WTC11 (cell line): ENCODE data around the gene SERTAD2. TPM values are rescaled to one million over a fixed set of nuclear protein-coding genes. Genes with fewer than 3 reads are reported as not detected.

Experiments
- ATAC-seq: fragments of 200-7000 bp; cut with Tn5 transposase; 2 replicates; pipeline ENCODE4 v1.10.0; 2021; ENCODE audit warnings: mild to moderate bottlenecking, moderate library complexity
- CTCF ChIA-PET: fragments of 300-600 bp; sonication (Branson Sonifier 250); formaldehyde crosslinking; loops from one replicate; lab custom pipeline; 2021; ENCODE audit warnings: antibody characterized with exemption; lab: Charles Lee
- POLR2A ChIA-PET: fragments of 350-600 bp; sonication (Branson Sonifier 250); formaldehyde crosslinking; loops from one replicate; lab custom pipeline; 2021; ENCODE audit warnings: antibody characterized with exemption; lab: Charles Lee
- DNase-seq: peaks from one replicate; pipeline ENCODE4 v3.0.0; 2021; ENCODE audit warnings: low spot score
- H3K27ac Mint-ChIP-seq: 2 replicates; pipeline ENCODE4 v1.8.0; 2021; ENCODE audit warnings: mixed read lengths
- H3K27me3 Mint-ChIP-seq: 2 replicates; pipeline ENCODE4 v1.8.0; 2021; ENCODE audit warnings: low read depth, mild to moderate bottlenecking, moderate library complexity, mixed read lengths
- H3K36me3 Mint-ChIP-seq: 2 replicates; pipeline ENCODE4 v1.8.0; 2021; ENCODE audit warnings: mixed read lengths
- H3K4me1 Mint-ChIP-seq: 2 replicates; pipeline ENCODE4 v1.8.0; 2022; ENCODE audit warnings: mixed read lengths
- H3K4me3 Mint-ChIP-seq: 2 replicates; pipeline ENCODE4 v1.8.0; 2021; ENCODE audit warnings: mild to moderate bottlenecking, moderate library complexity, mixed read lengths
- H3K9me3 Mint-ChIP-seq: 2 replicates; pipeline ENCODE4 v1.8.0; 2021; ENCODE audit warnings: mixed read lengths
- ARID4B ChIP-seq: sonication (generic); formaldehyde crosslinking; IDR thresholded peaks from 2 replicates; pipeline ENCODE4 v1.8.0; 2023; ENCODE audit warnings: missing genetic modification reagents, mild to moderate bottlenecking, borderline replicate concordance
- ATF6 ChIP-seq: sonication (generic); formaldehyde crosslinking; IDR thresholded peaks from 2 replicates; pipeline ENCODE4 v1.8.1; 2023; ENCODE audit warnings: mild to moderate bottlenecking, missing genetic modification reagents
- IRF1 ChIP-seq: sonication (generic); formaldehyde crosslinking; IDR thresholded peaks from 2 replicates; pipeline ENCODE4 v1.8.0; 2023; ENCODE audit warnings: missing genetic modification reagents
- JAZF1 ChIP-seq: fragments of 250-450 bp; sonication (Bioruptor Pico); IDR thresholded peaks from 2 replicates; pipeline ENCODE4 v1.9.0; 2021; ENCODE audit warnings: moderate library complexity, mild to moderate bottlenecking, inconsistent platforms
- STAT6 ChIP-seq: sonication (generic); formaldehyde crosslinking; conservative IDR thresholded peaks from 2 replicates; pipeline ENCODE4 v1.8.1; 2023; ENCODE audit warnings: mild to moderate bottlenecking, low read depth, missing genetic modification reagents, moderate library complexity
- ZBTB21 ChIP-seq: sonication (generic); formaldehyde crosslinking; IDR thresholded peaks from 2 replicates; pipeline ENCODE4 v1.8.1; 2023; ENCODE audit warnings: mild to moderate bottlenecking, missing genetic modification reagents, borderline replicate concordance
- ZNF317 ChIP-seq: sonication (generic); formaldehyde crosslinking; IDR thresholded peaks from 2 replicates; pipeline ENCODE4 v1.8.1; 2023; ENCODE audit warnings: low read depth, mild to moderate bottlenecking, moderate library complexity, missing genetic modification reagents, borderline replicate concordance
- ZNF396 ChIP-seq: fragments of 250-450 bp; sonication (Bioruptor Pico); IDR thresholded peaks from 2 replicates; pipeline ENCODE4 v1.8.0; 2021; ENCODE audit warnings: mild to moderate bottlenecking, moderate library complexity, borderline replicate concordance
- ZNF423 ChIP-seq: fragments of 250-450 bp; sonication (Bioruptor Pico); IDR thresholded peaks from 2 replicates; pipeline ENCODE4 v2.1.2; 2022; ENCODE audit warnings: mild to moderate bottlenecking, moderate library complexity
- ZNF512 ChIP-seq: sonication (generic); formaldehyde crosslinking; IDR thresholded peaks from 2 replicates; pipeline ENCODE4 v1.8.1; 2022; ENCODE audit warnings: missing genetic modification reagents, borderline replicate concordance
- total RNA-seq: library from RNA; stranded (reverse); gene quantifications from 3 replicates; pipeline ENCODE4 v1.2.3, GENCODE V29; 2021

Gene SERTAD2
- total RNA-seq, 1 experiment from 2014 or later, result 7.9 TPM

GRCh38 chr2:64700133-64700809, 46.6 kb upstream of the SERTAD2 start:
- Mint-ChIP-seq H3K9me3 (no peaks in the 10 kb centered on the region), H3K4me1 (peaks cover 13% of the 10 kb centered on the region), H3K27ac (no peak overlapping the region), H3K4me3 (no peak overlapping the region), H3K27me3 (no peaks in the 10 kb centered on the region), H3K36me3 (no peaks in the 10 kb centered on the region)
- DNase-seq (no peak), ATAC-seq (no peak)
- POLR2A ChIA-PET, result no interaction called here
- CTCF ChIA-PET, result interaction anchor here (0.7 kb wide), 1 partner anchor 363 kb away, joined by 3 read pairs; no protein-coding TSS in a partner anchor
- TF ChIP-seq ATF6 (no peak), JAZF1 (no peak), ZNF396 (CRISPR knock-in tag) (no peak)

GRCh38 chr2:64699712-64700111, 46.0 kb upstream of the SERTAD2 start:
- H3K27ac Mint-ChIP-seq, result no peak overlapping the region
- ATAC-seq, result peak; percentile 36; the same call in 1 of the 2 replicates

More at GRCh38 chr2:64699712-64700111, 46.0 kb upstream of the SERTAD2 start:
- Mint-ChIP-seq H3K4me1 (peaks cover 14% of the 10 kb centered on the region), H3K9me3 (no peaks in the 10 kb centered on the region), H3K4me3 (no peak overlapping the region), H3K36me3 (no peaks in the 10 kb centered on the region), H3K27me3 (no peaks in the 10 kb centered on the region)
- TF ChIP-seq ZNF317 (CRISPR knock-in tag) (no peak), IRF1 (no peak), ZBTB21 (no peak), STAT6 (CRISPR knock-in tag) (no peak), ARID4B (CRISPR knock-in tag) (no peak), ZNF512 (CRISPR knock-in tag) (no peak), ZNF423 (no peak)
- CTCF ChIA-PET, result interaction anchor here (0.7 kb wide), 1 partner anchor 363 kb away, joined by 3 read pairs; no protein-coding TSS in a partner anchor
- POLR2A ChIA-PET, result no interaction called here
- DNase-seq, result peak; percentile 19
